CD8-positive, alpha-beta memory T cell (primary cell): ENCODE measurements around the gene ERICH4. TPM values are rescaled to one million over a fixed set of nuclear protein-coding genes. Genes with fewer than 3 reads are reported as not detected.
A peak's percentile ranks its signal among the peaks of the same experiment; 100 is the strongest.

Experiments used
- CTCF ChIA-PET: fragments of 350-600 bp; sonication (Branson Sonifier 250); formaldehyde crosslinking; loops from one replicate; lab custom pipeline; 2021; ENCODE audit warnings: antibody characterized with exemption; lab: Charles Lee
- POLR2A ChIA-PET: fragments of 350-600 bp; sonication (Branson Sonifier 250); formaldehyde crosslinking; loops from one replicate; lab custom pipeline; 2021; ENCODE audit warnings: antibody characterized with exemption; lab: Charles Lee
- DNase-seq, 5 donors: peaks; one replicate each; pipeline versions ENCODE4 v3.0.0 to v3.0.0-alpha.2; 2020 to 2022; ENCODE audit warnings: mixed read lengths in 1 of 5
- H3K27ac ChIP-seq: one replicate; pipeline ENCODE4 v1.7.0; 2013; ENCODE audit warnings: low read depth, mild to moderate bottlenecking, low read length, moderate library complexity
- H3K27me3 ChIP-seq: 2 replicates; pipeline ENCODE4 v1.7.0; 2013; ENCODE audit warnings: low read length, mild to moderate bottlenecking; ENCODE audit not compliant: insufficient read depth, poor library complexity, severe bottlenecking
- H3K36me3 ChIP-seq: 2 replicates; pipeline ENCODE4 v1.7.0; 2013; ENCODE audit warnings: mild to moderate bottlenecking, low read length, moderate library complexity; ENCODE audit not compliant: insufficient read depth
- H3K4me1 ChIP-seq: 2 replicates; pipeline ENCODE4 v1.7.0; 2013; ENCODE audit warnings: mild to moderate bottlenecking, low read length, moderate library complexity; ENCODE audit not compliant: insufficient read depth
- H3K4me3 ChIP-seq: 2 replicates; pipeline ENCODE4 v1.7.0; 2013; ENCODE audit warnings: mild to moderate bottlenecking, low read length
- H3K9me3 ChIP-seq: 2 replicates; pipeline ENCODE4 v1.7.0; 2013; ENCODE audit warnings: mild to moderate bottlenecking, low read length
- H3K27ac Mint-ChIP-seq, 8 donors: one replicate each; pipeline ENCODE4 v1.8.0; 2020 to 2021; ENCODE audit warnings: mixed read lengths in 8 of 8, mild to moderate bottlenecking in 6 of 8, inconsistent platforms in 3 of 8, moderate library complexity in 3 of 8
- H3K27me3 Mint-ChIP-seq, 2 donors: one replicate each; pipeline ENCODE4 v1.8.0; 2020 to 2021; ENCODE audit warnings: mixed read lengths in 2 of 2, mild to moderate bottlenecking in 1 of 2, moderate library complexity in 1 of 2
- H3K36me3 Mint-ChIP-seq, 3 donors: one replicate each; pipeline ENCODE4 v1.8.0; 2020 to 2021; ENCODE audit warnings: mixed read lengths in 3 of 3, inconsistent platforms in 1 of 3, mild to moderate bottlenecking in 1 of 3
- H3K4me1 Mint-ChIP-seq, 3 donors: one replicate each; pipeline ENCODE4 v1.8.0; 2020 to 2021; ENCODE audit warnings: mixed read lengths in 3 of 3, inconsistent platforms in 1 of 3, mild to moderate bottlenecking in 1 of 3
- H3K4me3 Mint-ChIP-seq, 7 donors: one replicate each; pipeline ENCODE4 v1.8.0; 2020 to 2021; ENCODE audit warnings: mixed read lengths in 7 of 7, mild to moderate bottlenecking in 6 of 7, moderate library complexity in 4 of 7, inconsistent platforms in 2 of 7
- H3K9me3 Mint-ChIP-seq, 5 donors: one replicate each; pipeline ENCODE4 v1.8.0; 2020 to 2022; ENCODE audit warnings: mixed read lengths in 5 of 5, mild to moderate bottlenecking in 3 of 5, moderate library complexity in 2 of 5, inconsistent platforms in 1 of 5
- polyA plus RNA-seq: library from polyadenylated mRNA; unstranded; fragments of 300-500 nt; fragmentation: Illumina TruSeq; gene quantifications from one replicate; pipeline ENCODE4 v1.2.3, GENCODE V29; 2021
- total RNA-seq, 2 experiments: library from RNA; stranded (reverse); gene quantifications; one replicate each; pipeline ENCODE4 v1.2.3, GENCODE V29; 2021

The ERICH4 gene
- total and polyA plus RNA-seq, 3 experiments from 2014 or later: not detected

GRCh38 chr19:41416194-41416674 is 26.7 kb upstream of the ERICH4 start:
- H3K4me3 ChIP-seq: no peak overlapping the region
- peaks cover 37% of the 10 kb centered on the region for H3K36me3 ChIP-seq
- Mint-ChIP-seq H3K27me3 (no peaks in the 10 kb centered on the region), H3K4me1 (peaks cover 0 to 2% (median 0%) of the 10 kb centered on the region in 3 donors), H3K9me3 (no peaks in the 10 kb centered on the region), H3K36me3 (peaks cover 0 to 84% (median 10%) of the 10 kb centered on the region in 3 donors), H3K27ac (peak overlapping the region in 1 of 8 donors; percentile 64), H3K4me3 (no peak overlapping the region)
- ChIA-PET POLR2A (no interaction called here), CTCF (no interaction called here)
- H3K27me3 ChIP-seq: no peaks in the 10 kb centered on the region
- H3K4me1 ChIP-seq: no peaks in the 10 kb centered on the region
- no peak for DNase-seq
- no peak overlapping the region for H3K27ac ChIP-seq
- H3K9me3 ChIP-seq: no peaks in the 10 kb centered on the region

- peaks cover 0 to 83% (median 7%) of the 10 kb centered on the region in 3 donors for H3K36me3 Mint-ChIP-seq
- POLR2A ChIA-PET: no interaction called here
- no peaks in the 10 kb centered on the region for H3K4me1 ChIP-seq
- H3K36me3 ChIP-seq: peaks cover 17% of the 10 kb centered on the region
- peaks cover 4 to 5% (median 4%) of the 10 kb centered on the region in 3 donors for H3K4me1 Mint-ChIP-seq
- CTCF ChIA-PET: interaction anchor here (0.7 to 1.2 kb wide), 2 partner anchors 11 to 964 kb away, joined by 3 to 4 read pairs; no protein-coding TSS in a partner anchor
- H3K4me3 Mint-ChIP-seq: no peak overlapping the region
- no peak overlapping the region for H3K4me3 ChIP-seq
- no peak for DNase-seq
- H3K27ac ChIP-seq: no peak overlapping the region
- H3K27ac Mint-ChIP-seq: peak overlapping the region in 2 of 8 donors; percentile 15 to 54
- H3K9me3 ChIP-seq: no peaks in the 10 kb centered on the region
- H3K27me3 ChIP-seq: no peaks in the 10 kb centered on the region
- H3K27me3 Mint-ChIP-seq: no peaks in the 10 kb centered on the region
- H3K9me3 Mint-ChIP-seq: no peaks in the 10 kb centered on the region
Measured at GRCh38 chr19:41420101-41420880, 22.7 kb upstream of the ERICH4 start.

GRCh38 chr19:41421314-41421713 is 21.6 kb upstream of the ERICH4 start:
- DNase-seq: no peak
- H3K4me1 Mint-ChIP-seq: peaks cover 5 to 9% (median 6%) of the 10 kb centered on the region in 3 donors
- no peaks in the 10 kb centered on the region for H3K9me3 Mint-ChIP-seq
- peaks cover 13% of the 10 kb centered on the region for H3K36me3 ChIP-seq
- POLR2A ChIA-PET: no interaction called here
- H3K27ac ChIP-seq: no peak overlapping the region
- no peaks in the 10 kb centered on the region for H3K27me3 Mint-ChIP-seq
- CTCF ChIA-PET: interaction anchor here (1.2 kb wide), 1 partner anchor 10 kb away, joined by 4 read pairs; no protein-coding TSS in a partner anchor
- H3K4me3 Mint-ChIP-seq: no peak overlapping the region
- H3K4me3 ChIP-seq: no peak overlapping the region
- no peaks in the 10 kb centered on the region for H3K27me3 ChIP-seq
- H3K27ac Mint-ChIP-seq: peak overlapping the region in 5 of 8 donors; percentile 58 to 93 (median 67)
- peaks cover 0 to 80% (median 7%) of the 10 kb centered on the region in 3 donors for H3K36me3 Mint-ChIP-seq
- H3K9me3 ChIP-seq: no peaks in the 10 kb centered on the region
- H3K4me1 ChIP-seq: no peaks in the 10 kb centered on the region

GRCh38 chr19:41421973-41422372 is 21.0 kb upstream of the ERICH4 start:
- Histone ChIP-seq H3K9me3 (no peaks in the 10 kb centered on the region), H3K4me3 (no peak overlapping the region), H3K27ac (no peak overlapping the region), H3K4me1 (no peaks in the 10 kb centered on the region), H3K36me3 (peaks cover 9% of the 10 kb centered on the region), H3K27me3 (no peaks in the 10 kb centered on the region)
- peaks cover 0 to 78% (median 7%) of the 10 kb centered on the region in 3 donors for H3K36me3 Mint-ChIP-seq
- no peak overlapping the region for H3K4me3 Mint-ChIP-seq
- CTCF ChIA-PET: no interaction called here
- peaks cover 8 to 14% (median 11%) of the 10 kb centered on the region in 3 donors for H3K4me1 Mint-ChIP-seq
- H3K27ac Mint-ChIP-seq: peak overlapping the region in 4 of 8 donors; percentile 33 to 79 (median 52)
- no peaks in the 10 kb centered on the region for H3K9me3 Mint-ChIP-seq
- POLR2A ChIA-PET: no interaction called here
- DNase-seq: no peak
- H3K27me3 Mint-ChIP-seq: no peaks in the 10 kb centered on the region

- POLR2A ChIA-PET: no interaction called here
- Histone ChIP-seq H3K4me1 (no peaks in the 10 kb centered on the region), H3K36me3 (peaks cover 9% of the 10 kb centered on the region)
Measured at GRCh38 chr19:41422456-41422855, 20.5 kb upstream of the ERICH4 start.

GRCh38 chr19:41422955-41423354 is 20.0 kb upstream of the ERICH4 start:
- peaks cover 9% of the 10 kb centered on the region for H3K36me3 ChIP-seq

More at GRCh38 chr19:41422456-41422855, 20.5 kb upstream of the ERICH4 start:
- no peak overlapping the region for H3K4me3 ChIP-seq
- H3K9me3 ChIP-seq: no peaks in the 10 kb centered on the region
- Mint-ChIP-seq H3K4me3 (no peak overlapping the region), H3K9me3 (no peaks in the 10 kb centered on the region), H3K27ac (peak overlapping the region in 5 of 8 donors; percentile 17 to 67 (median 59)), H3K27me3 (no peaks in the 10 kb centered on the region), H3K4me1 (peaks cover 9 to 18% (median 12%) of the 10 kb centered on the region in 3 donors), H3K36me3 (peaks cover 0 to 74% (median 7%) of the 10 kb centered on the region in 3 donors)
- H3K27me3 ChIP-seq: no peaks in the 10 kb centered on the region
- CTCF ChIA-PET: no interaction called here
- no peak overlapping the region for H3K27ac ChIP-seq
- DNase-seq: no peak

GRCh38 chr19:41424335-41425173 is 18.4 kb upstream of the ERICH4 start:
- DNase-seq: peak in 2 of 5 donors; percentile 24 to 34

More at GRCh38 chr19:41422955-41423354, 20.0 kb upstream of the ERICH4 start:
- no peaks in the 10 kb centered on the region for H3K27me3 Mint-ChIP-seq
- DNase-seq: no peak
- H3K27ac Mint-ChIP-seq: peak overlapping the region in 5 of 8 donors; percentile 14 to 67 (median 46)
- no peak overlapping the region for H3K27ac ChIP-seq
- no peaks in the 10 kb centered on the region for H3K9me3 ChIP-seq
- peaks cover 13 to 23% (median 17%) of the 10 kb centered on the region in 3 donors for H3K4me1 Mint-ChIP-seq
- H3K27me3 ChIP-seq: no peaks in the 10 kb centered on the region
- POLR2A ChIA-PET: no interaction called here
- peaks cover 0 to 72% (median 7%) of the 10 kb centered on the region in 3 donors for H3K36me3 Mint-ChIP-seq
- peaks cover 3% of the 10 kb centered on the region for H3K4me1 ChIP-seq
- no peak overlapping the region for H3K4me3 Mint-ChIP-seq
- CTCF ChIA-PET: no interaction called here
- H3K9me3 Mint-ChIP-seq: no peaks in the 10 kb centered on the region
- H3K4me3 ChIP-seq: no peak overlapping the region

More at GRCh38 chr19:41424335-41425173, 18.4 kb upstream of the ERICH4 start:
- ChIA-PET CTCF (interaction anchor here (1.9 kb wide), 1 partner anchor 25 kb away, joined by 5 read pairs; no protein-coding TSS in a partner anchor), POLR2A (no interaction called here)
- H3K36me3 ChIP-seq: peaks cover 9% of the 10 kb centered on the region
- H3K27ac ChIP-seq: no peak overlapping the region
- peaks cover 17% of the 10 kb centered on the region for H3K4me1 ChIP-seq
- H3K27me3 ChIP-seq: no peaks in the 10 kb centered on the region
- H3K9me3 Mint-ChIP-seq: no peaks in the 10 kb centered on the region
- peaks cover 25 to 38% (median 32%) of the 10 kb centered on the region in 3 donors for H3K4me1 Mint-ChIP-seq
- no peak overlapping the region for H3K4me3 ChIP-seq
- peaks cover 0 to 61% (median 4%) of the 10 kb centered on the region in 3 donors for H3K36me3 Mint-ChIP-seq
- no peaks in the 10 kb centered on the region for H3K27me3 Mint-ChIP-seq
- H3K4me3 Mint-ChIP-seq: peak overlapping the region in 6 of 7 donors; percentile 57 to 90 (median 69)
- H3K9me3 ChIP-seq: no peaks in the 10 kb centered on the region
- peak overlapping the region in 7 of 8 donors; percentile 40 to 98 (median 86) for H3K27ac Mint-ChIP-seq
